ENCODE data around the gene IL31RA.

DNA sequence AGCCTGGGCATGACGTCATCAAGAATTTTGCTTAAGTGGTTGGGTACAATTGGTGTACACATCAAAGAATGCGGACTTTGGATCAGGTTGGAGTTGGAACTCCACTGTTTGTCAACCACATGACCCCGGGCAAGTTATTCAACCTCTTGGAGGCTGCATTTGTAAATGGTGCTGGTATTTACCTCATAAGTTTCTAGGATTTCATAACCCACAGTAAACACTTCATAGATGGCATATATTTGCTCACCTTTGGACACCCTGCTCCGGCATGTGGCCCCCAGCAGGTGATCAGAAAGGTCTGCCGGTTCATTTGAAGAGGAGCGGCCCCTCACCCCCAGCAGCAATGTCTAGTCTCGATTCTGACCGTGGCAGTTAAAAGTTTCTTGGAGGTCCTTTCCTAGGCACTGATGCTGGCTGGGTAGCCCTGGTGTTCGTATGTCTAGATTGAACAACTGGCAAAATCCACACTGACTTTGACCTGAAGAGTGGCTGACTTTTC is 83.0 kb downstream of the IL31RA start:
- TF ChIP-seq POLR2A (IDR thresholded peaks at IDR 0.05): no peak
- TF ChIP-seq, protein P1, sequence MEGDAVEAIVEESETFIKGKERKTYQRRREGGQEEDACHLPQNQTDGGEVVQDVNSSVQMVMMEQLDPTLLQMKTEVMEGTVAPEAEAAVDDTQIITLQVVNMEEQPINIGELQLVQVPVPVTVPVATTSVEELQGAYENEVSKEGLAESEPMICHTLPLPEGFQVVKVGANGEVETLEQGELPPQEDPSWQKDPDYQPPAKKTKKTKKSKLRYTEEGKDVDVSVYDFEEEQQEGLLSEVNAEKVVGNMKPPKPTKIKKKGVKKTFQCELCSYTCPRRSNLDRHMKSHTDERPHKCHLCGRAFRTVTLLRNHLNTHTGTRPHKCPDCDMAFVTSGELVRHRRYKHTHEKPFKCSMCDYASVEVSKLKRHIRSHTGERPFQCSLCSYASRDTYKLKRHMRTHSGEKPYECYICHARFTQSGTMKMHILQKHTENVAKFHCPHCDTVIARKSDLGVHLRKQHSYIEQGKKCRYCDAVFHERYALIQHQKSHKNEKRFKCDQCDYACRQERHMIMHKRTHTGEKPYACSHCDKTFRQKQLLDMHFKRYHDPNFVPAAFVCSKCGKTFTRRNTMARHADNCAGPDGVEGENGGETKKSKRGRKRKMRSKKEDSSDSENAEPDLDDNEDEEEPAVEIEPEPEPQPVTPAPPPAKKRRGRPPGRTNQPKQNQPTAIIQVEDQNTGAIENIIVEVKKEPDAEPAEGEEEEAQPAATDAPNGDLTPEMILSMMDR (IDR thresholded peaks at IDR 0.05 in 4 of 5, conservative IDR thresholded peaks at IDR 0.05 in 1 of 5): no peak
